ENCODE measurements around the gene TMC1.
A peak's percentile ranks its signal among the peaks of the same experiment; 100 is the strongest.

TMC1 gene

DNA sequence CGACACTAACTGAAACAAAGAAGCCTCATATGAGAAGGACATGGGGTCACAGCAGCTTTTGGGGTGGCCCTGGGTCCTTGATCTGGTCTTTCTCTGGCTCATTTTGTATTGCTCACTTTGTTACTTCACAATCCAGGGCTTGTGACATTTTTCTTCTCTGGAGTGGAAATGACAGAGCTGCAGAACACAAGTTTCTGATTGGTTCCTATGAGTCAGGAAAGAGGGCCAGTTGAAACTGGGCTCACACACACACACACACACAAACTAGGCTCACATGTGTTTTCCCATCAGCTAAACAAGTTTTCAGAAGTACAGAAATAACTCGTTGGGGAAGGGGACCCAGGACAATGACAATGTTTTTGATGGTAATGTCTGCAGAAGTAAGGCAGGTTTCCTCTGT lies 54.3 kb downstream of the TMC1 start:
- Mint-ChIP-seq H3K4me1 (ENCODE audit: low read depth) (peaks cover 4% of the 10 kb centered on the region), H3K27me3 (ENCODE audit: low read depth) (no peaks in the 10 kb centered on the region), H3K9me3 (no peaks in the 10 kb centered on the region), H3K36me3 (ENCODE audit: low read depth) (no peaks in the 10 kb centered on the region), H3K4me3 (no peak overlapping the region), H3K27ac (no peak overlapping the region)
- no peak for DNase-seq (ENCODE audit: low spot score)

GRCh38 chr9:72576087-72576486 lies 54.7 kb downstream of the TMC1 start:
- Mint-ChIP-seq H3K4me3 (no peak overlapping the region), H3K9me3 (no peaks in the 10 kb centered on the region), H3K4me1 (ENCODE audit: low read depth) (peaks cover 4% of the 10 kb centered on the region), H3K27me3 (ENCODE audit: low read depth) (no peaks in the 10 kb centered on the region), H3K36me3 (ENCODE audit: low read depth) (no peaks in the 10 kb centered on the region), H3K27ac (no peak overlapping the region)
- no peak for DNase-seq (ENCODE audit: low spot score)

DNA sequence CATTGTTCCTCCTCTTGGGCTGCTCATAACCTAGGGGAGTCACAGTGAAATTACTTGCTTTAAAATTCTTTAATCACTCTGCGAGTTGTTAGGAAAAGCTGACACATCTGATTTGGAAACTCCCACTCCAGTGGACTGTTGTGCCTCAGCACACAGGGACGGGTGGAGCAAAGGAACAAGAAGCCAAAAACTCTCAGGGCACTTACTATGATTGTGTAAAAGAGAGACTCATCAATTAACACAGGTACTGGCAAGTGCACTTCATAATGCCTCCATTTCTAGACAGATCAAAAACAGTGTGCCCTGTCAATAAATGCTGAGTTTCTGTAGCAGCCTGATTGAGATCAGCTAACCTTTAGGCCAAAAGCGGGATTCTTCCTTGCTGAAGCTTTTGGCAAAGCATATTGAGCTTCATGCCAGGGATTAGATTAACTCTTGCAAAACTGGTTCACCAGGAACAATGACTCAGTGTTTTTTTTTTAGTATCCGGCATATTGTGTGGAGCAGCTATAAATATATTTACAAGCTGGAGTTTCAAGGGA lies 55.9 kb downstream of the TMC1 start:
- no peak overlapping the region for H3K27ac Mint-ChIP-seq
- no peak for DNase-seq (ENCODE audit: low spot score)
- H3K4me1 Mint-ChIP-seq (ENCODE audit: low read depth), result peaks cover 7% of the 10 kb centered on the region
- no peaks in the 10 kb centered on the region for H3K27me3 Mint-ChIP-seq (ENCODE audit: low read depth)
- no peaks in the 10 kb centered on the region for H3K36me3 Mint-ChIP-seq (ENCODE audit: low read depth)
- no peaks in the 10 kb centered on the region for H3K9me3 Mint-ChIP-seq
- no peak overlapping the region for H3K4me3 Mint-ChIP-seq

GRCh38 chr9:72579190-72579589 lies 57.8 kb downstream of the TMC1 start:
- Mint-ChIP-seq H3K4me1 (ENCODE audit: low read depth) (peaks cover 9% of the 10 kb centered on the region), H3K36me3 (ENCODE audit: low read depth) (no peaks in the 10 kb centered on the region), H3K27ac (no peak overlapping the region), H3K4me3 (no peak overlapping the region), H3K9me3 (peaks cover 5% of the 10 kb centered on the region), H3K27me3 (ENCODE audit: low read depth) (no peaks in the 10 kb centered on the region)
- no peak for DNase-seq (ENCODE audit: low spot score)

- no peak for DNase-seq (ENCODE audit: low spot score)
- no peaks in the 10 kb centered on the region for H3K36me3 Mint-ChIP-seq (ENCODE audit: low read depth)
Observed at GRCh38 chr9:72579880-72580550, 58.6 kb downstream of the TMC1 start.

GRCh38 chr9:72581694-72582093 lies 60.3 kb downstream of the TMC1 start:
- no peak overlapping the region for H3K4me3 Mint-ChIP-seq
- no peak for DNase-seq (ENCODE audit: low spot score)
- peaks cover 19% of the 10 kb centered on the region for H3K4me1 Mint-ChIP-seq (ENCODE audit: low read depth)
- H3K27ac Mint-ChIP-seq, result no peak overlapping the region
- no peaks in the 10 kb centered on the region for H3K36me3 Mint-ChIP-seq (ENCODE audit: low read depth)
- H3K9me3 Mint-ChIP-seq, result peaks cover 5% of the 10 kb centered on the region
- H3K27me3 Mint-ChIP-seq (ENCODE audit: low read depth), result no peaks in the 10 kb centered on the region

More at GRCh38 chr9:72579880-72580550, 58.6 kb downstream of the TMC1 start:
- Mint-ChIP-seq H3K27me3 (ENCODE audit: low read depth) (no peaks in the 10 kb centered on the region), H3K9me3 (peaks cover 5% of the 10 kb centered on the region), H3K4me3 (no peak overlapping the region), H3K4me1 (ENCODE audit: low read depth) (peaks cover 9% of the 10 kb centered on the region), H3K27ac (no peak overlapping the region)

DNA sequence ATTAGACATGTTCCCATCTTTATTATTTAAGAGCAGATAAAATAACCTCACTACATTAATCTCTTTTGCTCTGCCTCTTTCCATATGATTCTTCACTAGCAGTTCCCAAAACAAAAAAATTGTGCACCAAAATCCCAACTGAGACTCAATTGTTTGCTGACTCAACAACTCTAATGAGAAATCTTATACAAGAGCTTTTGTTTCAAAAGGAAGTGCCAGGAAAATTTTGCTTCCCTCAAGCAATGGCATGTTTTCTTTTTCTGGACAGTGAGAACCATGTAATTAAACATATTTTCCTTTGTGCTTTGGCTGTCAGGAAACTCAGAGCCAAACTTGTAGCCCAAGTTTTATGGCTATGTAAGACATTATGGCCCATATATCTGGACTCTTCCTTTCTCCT lies 62.0 kb downstream of the TMC1 start:
- H3K27ac Mint-ChIP-seq, result no peak overlapping the region
- peaks cover 23% of the 10 kb centered on the region for H3K4me1 Mint-ChIP-seq (ENCODE audit: low read depth)
- H3K27me3 Mint-ChIP-seq (ENCODE audit: low read depth), result no peaks in the 10 kb centered on the region
- H3K36me3 Mint-ChIP-seq (ENCODE audit: low read depth), result no peaks in the 10 kb centered on the region
- no peak overlapping the region for H3K4me3 Mint-ChIP-seq
- peaks cover 5% of the 10 kb centered on the region for H3K9me3 Mint-ChIP-seq
- no peak for DNase-seq (ENCODE audit: low spot score)

DNA sequence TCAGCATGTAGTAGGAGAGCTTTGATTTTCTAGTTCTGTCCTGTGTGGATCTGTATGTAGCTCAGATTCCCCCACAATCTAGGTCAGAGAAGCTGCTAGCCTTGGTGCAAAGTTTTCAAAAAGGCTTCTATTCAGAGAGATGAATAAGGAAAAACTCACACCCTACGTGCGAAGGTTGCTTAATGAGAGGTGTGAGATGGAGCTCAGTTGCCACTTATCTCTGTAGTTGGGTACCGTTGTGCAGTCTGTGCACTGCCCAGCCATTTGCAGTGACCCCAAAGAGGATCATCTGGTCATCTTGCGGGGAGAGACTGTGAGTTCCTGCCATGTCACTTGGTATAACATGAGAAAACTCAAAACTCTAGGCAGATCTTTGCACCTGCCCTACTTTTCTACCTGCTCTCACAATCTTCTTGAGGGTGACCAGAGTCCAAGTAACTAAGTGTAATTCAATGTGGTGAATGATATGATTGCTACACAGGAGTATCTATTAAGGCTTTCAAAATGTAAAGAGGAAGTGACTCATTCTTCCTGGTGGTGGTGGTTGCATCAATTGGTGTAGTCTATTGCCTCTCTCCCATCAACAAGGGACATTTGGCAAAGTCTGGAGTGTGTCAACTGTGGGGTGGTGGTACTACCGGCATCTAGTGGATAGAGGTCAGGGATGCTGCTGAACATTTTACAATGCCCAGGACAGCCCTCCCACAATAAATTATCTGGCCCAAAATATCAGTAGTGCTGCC lies 65.2 kb downstream of the TMC1 start:
- peak overlapping the region; percentile 39 for H3K27ac Mint-ChIP-seq
- peak; percentile 30 for DNase-seq (ENCODE audit: low spot score)
- H3K36me3 Mint-ChIP-seq (ENCODE audit: low read depth), result no peaks in the 10 kb centered on the region

GRCh38 chr9:72588336-72588735 lies 66.9 kb downstream of the TMC1 start:
- no peaks in the 10 kb centered on the region for H3K27me3 Mint-ChIP-seq (ENCODE audit: low read depth)
- peaks cover 5% of the 10 kb centered on the region for H3K9me3 Mint-ChIP-seq
- no peaks in the 10 kb centered on the region for H3K36me3 Mint-ChIP-seq (ENCODE audit: low read depth)
- no peak overlapping the region for H3K27ac Mint-ChIP-seq
- H3K4me1 Mint-ChIP-seq (ENCODE audit: low read depth), result peaks cover 33% of the 10 kb centered on the region
- DNase-seq (ENCODE audit: low spot score), result no peak
- no peak overlapping the region for H3K4me3 Mint-ChIP-seq

More for the DNA sequence above, 65.2 kb downstream of the TMC1 start:
- Mint-ChIP-seq H3K27me3 (ENCODE audit: low read depth) (no peaks in the 10 kb centered on the region), H3K9me3 (peaks cover 5% of the 10 kb centered on the region), H3K4me1 (ENCODE audit: low read depth) (peaks cover 29% of the 10 kb centered on the region), H3K4me3 (peak overlapping the region; percentile 33)

DNA sequence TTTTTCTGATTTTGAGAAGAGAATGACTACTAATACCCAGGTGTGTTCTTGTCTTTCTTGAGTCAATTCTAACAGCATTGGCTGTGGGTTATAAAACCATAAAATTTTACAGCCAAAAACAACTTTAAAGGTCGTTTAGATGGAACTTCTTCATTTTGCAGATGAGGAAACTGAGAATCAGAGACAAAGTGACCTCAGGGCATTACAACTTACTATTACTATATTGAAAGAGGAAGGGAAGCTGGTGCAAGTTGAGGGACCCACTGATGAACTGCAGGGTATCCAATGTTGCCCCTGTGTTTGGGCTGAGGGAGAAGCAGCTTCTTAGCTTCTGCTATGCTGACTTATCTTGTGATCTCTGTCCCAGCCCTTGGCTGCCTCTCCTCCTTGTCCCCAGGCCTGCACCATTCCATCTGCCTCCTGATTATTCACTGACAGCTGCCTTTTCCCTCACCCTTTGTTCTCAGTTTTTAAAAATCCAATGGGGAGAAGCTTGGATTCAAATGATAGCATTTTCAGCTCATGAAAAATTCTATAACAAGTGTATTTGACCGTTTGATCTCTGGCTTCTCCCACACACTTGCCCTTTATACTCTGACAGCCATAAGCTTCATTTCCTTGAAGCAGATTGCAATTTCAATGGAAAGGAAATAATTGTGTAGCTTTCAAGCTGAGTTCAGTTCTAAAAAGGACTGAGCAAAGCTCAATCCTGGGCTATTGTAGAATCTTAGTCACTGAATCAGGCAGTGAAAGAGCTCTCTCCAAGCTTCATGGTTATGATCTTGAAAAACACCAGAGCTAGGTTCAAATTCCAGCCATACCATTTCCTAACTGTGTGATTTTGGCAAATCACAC lies 68.5 kb downstream of the TMC1 start:
- H3K36me3 Mint-ChIP-seq (ENCODE audit: low read depth), result no peaks in the 10 kb centered on the region
- peaks cover 33% of the 10 kb centered on the region for H3K4me1 Mint-ChIP-seq (ENCODE audit: low read depth)
- no peaks in the 10 kb centered on the region for H3K9me3 Mint-ChIP-seq
- H3K27ac Mint-ChIP-seq, result peak overlapping the region; percentile 12
- H3K27me3 Mint-ChIP-seq (ENCODE audit: low read depth), result peaks cover 5% of the 10 kb centered on the region
- no peak for DNase-seq (ENCODE audit: low spot score)
- H3K4me3 Mint-ChIP-seq, result peak overlapping the region; percentile 36

- no peak overlapping the region for H3K27ac Mint-ChIP-seq
- peaks cover 5% of the 10 kb centered on the region for H3K27me3 Mint-ChIP-seq (ENCODE audit: low read depth)
- DNase-seq (ENCODE audit: low spot score), result no peak
- no peaks in the 10 kb centered on the region for H3K36me3 Mint-ChIP-seq (ENCODE audit: low read depth)
- peaks cover 30% of the 10 kb centered on the region for H3K4me1 Mint-ChIP-seq (ENCODE audit: low read depth)
- no peaks in the 10 kb centered on the region for H3K9me3 Mint-ChIP-seq
- H3K4me3 Mint-ChIP-seq, result no peak overlapping the region
Observed at GRCh38 chr9:72590824-72591223, 69.4 kb downstream of the TMC1 start.

DNA sequence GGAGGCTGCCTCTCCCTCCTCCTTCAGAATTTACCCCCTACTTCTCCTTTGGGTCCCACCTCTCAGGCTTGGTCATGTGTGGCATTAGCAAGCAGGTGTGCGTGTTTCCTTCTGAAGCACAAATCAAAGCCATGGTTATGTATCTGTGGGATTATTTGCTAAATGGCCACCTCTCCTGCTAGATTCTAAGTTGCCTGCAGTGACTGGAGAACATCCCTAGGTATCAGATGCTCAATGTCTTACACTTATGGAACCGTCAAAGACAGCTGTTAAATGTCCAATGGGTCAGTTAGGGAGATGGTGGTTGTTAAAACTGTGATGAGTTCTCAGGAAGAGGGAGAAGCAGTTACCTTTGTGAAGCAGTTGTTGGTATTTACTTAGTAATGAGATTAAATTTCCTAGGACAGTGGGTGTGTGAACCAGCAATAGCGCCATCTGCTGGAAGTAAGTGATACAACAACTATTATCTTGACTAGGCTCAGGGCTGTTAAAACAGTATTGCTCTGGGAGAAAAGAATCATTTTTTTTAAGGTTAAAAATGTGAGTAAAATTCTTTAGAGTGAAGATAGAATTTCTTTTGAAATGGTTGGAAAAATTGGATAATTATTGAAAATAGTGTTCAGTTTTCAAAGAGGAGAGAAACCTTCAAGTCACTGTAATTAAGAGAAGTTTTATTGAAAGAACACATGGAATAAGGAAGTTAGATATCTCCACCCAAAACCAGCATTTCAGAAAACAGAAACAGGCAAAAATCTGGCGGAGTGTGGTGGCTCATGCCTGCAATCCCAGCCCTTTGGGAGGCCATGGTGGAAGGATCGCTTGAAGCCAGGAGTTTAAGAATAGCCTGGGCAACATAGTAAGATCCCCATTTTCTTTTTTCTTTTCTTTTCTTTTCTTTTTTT lies 71.3 kb downstream of the TMC1 start:
- H3K4me1 Mint-ChIP-seq (ENCODE audit: low read depth), result peaks cover 27% of the 10 kb centered on the region
- no peak overlapping the region for H3K4me3 Mint-ChIP-seq
- H3K27me3 Mint-ChIP-seq (ENCODE audit: low read depth), result peaks cover 5% of the 10 kb centered on the region
- H3K9me3 Mint-ChIP-seq, result no peaks in the 10 kb centered on the region
- peak; percentile 22 for DNase-seq (ENCODE audit: low spot score)
- H3K36me3 Mint-ChIP-seq (ENCODE audit: low read depth), result no peaks in the 10 kb centered on the region
- H3K27ac Mint-ChIP-seq, result no peak overlapping the region
